CD4-positive, alpha-beta T cell treated with Interleukin-15 for 1 hour (primary cell): ENCODE results near the gene CNKSR1.
"Not testable (repeated sequence)": the region's sequence is repeated elsewhere in the genome, so short reads cannot be mapped to it uniquely, and the experiment has no call there.

ENCODE experiments used
- DNase-seq: peaks from one replicate; pipeline ENCODE4 v3.0.0-alpha.2; 2020

CNKSR1 gene

GRCh38 chr1:26230682-26231081 lies 53.4 kb downstream of the CNKSR1 start:
- DNase-seq = not testable (repeated sequence)

- peak; percentile 97 for DNase-seq
Measured at GRCh38 chr1:26233903-26234643, 56.8 kb downstream of the CNKSR1 start, which contains the start of gene CEP85. TSS of gene CEP85 (plus strand) at chr1:26234200. CDS start at chr1:26239784, 5,584 bp downstream.

- no peak for DNase-seq
Measured at GRCh38 chr1:26234644-26235370, 57.5 kb downstream of the CNKSR1 start.

- no peak for DNase-seq
Measured at GRCh38 chr1:26237230-26237966, 60.1 kb downstream of the CNKSR1 start.
